Activated CD4-positive, alpha-beta T cell treated with anti-CD3 and anti-CD28 coated beads, Interleukin-10, Interleukin-2, amounts not matched to agents 100 ng/mL and 50 ng/mL, durations not matched to agents 16 hours and 8 hours (primary cell): ENCODE results near the gene FGF4.

Experiments
- DNase-seq: peaks from one replicate; pipeline ENCODE4 v3.0.0-alpha.2; 2020

FGF4 gene

DNA sequence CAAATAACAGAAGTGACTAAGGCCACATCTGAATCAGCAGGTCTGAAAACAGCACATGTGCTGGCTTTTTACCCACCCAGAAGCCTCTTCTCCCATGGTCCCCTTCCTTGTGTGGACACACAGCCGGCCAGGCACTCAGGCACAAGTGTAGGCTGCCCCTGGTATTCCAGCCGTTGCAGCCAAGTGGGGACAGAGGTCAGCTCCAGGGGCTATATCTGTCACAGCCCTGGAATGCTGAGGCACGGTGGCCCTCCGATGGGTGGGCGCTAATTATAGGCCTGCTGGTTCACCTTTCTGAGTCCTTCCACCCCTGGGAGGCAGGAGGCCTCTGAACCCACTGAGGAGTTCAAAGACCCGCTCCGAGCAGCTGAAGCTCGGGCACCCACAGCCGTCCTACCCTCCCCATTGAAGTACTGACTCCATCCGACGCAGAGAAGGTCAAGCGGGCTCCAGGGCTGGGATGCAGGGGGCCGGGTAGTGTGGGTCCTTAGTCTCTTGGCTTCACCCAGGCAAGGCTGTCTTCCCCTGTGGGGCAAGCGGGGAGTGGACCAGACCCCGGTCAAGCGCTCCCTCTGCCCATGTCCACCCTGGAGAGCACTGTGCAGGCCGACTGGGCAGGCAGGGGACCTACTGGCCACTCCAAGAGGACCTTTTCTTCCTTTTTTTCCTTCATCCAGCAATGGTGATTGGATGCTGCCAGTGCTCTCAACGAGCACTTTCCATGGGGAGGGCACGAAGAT, 29.8 kb upstream of the FGF4 start:
- no peak for DNase-seq

DNA sequence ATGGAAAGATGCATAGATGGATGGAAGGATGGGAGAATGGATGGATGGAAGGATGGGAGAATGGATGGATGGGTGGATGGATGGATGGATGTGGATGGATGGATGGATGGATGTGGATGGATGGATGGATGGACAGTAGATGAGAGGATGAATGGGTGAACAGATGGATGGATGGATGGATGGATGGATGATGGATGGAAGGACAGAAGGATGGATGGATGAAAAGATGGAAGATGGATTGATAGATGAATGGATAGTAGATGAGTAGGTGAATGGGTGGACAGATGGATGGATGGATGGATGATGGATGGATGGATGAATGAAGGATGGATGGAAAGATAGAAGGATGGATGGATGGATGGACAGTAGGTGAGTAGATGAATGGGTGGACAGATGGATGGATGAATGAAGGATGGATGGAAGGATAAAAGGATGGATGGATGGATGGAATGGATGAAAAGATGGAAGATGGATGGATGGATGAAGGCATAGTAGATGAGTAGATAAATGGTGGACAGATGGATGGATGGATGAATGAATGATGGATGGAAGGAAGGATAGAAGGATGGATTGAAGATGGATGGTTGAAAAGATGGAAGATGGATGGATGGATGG, 28.6 kb upstream of the FGF4 start:
- no peak for DNase-seq

DNA sequence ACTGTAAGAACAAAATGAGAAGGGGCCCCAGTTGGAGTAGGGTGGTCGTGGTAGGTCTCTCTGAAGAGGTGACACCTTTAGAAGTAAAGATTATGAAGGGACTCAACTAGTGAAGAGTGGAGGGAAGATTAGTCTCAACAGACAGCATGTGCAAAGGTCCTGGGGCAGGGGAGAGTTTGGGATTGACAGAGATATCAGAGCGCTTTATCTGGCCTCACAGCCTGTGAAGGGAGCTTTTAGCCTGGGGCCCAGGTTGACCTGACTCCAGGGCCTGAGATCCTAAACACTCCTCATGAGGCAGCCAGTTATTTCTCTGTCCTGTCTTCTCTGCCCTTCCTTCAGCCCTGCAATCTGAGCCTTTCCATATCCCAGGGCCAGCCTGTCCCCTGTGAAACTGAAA, 27.9 kb upstream of the FGF4 start:
- no peak for DNase-seq

DNA sequence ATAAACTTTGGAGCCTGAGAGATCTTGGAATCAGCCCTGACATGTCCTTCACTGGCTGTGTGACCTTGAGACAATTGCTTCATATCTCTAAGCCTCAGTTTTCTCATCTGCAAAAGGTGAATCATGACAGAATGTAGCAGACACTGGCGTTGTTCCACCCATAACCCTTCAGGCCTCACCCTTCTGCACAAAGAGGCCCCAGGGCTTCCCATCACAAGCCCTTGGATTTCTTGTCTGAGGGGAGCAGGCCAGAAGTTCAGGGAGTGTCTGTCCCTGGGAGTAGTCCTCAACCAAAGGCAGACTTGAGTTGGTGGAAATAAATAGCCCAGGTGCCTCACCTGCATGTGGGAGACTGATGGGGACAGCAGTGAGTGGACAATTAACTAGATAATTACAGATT, 27.4 kb upstream of the FGF4 start:
- DNase-seq, result no peak

DNA sequence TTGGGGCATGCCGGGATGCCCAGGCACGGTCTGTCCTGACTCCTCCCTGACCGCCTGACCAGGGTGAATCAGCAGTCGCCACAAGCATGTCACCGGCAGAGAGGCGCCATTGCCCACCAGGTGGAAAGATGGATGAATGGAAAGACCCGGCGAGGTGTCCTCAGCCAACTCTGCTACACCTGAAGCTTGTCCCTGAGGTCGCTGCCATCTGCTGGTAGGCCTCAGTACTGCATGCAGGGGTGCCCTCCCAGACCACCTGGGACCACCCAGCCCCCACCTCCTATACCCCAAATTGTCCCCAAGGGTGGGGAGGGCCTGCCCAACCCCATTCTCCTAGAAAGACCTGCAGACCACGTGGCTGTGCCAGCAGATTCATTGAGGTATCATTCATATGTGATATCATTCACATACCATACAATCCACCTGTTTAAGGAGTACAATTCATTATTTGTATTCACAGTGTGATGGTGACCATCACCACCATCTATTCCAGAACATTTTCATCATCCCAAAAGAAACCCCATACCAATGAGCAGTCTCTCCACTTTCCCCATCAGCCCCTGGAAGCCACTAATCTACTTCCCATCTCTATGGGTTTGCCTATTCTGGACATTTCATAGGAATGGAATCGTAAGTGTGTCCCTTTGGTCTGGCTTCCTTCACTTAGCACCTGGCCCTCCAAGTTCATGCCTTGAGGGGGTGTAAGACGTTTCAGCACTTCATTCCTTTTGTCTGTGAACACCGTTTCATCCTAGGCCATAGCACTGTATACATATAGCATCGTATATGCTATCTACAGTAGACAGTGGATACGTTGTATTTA, 26.6 kb upstream of the FGF4 start:
- DNase-seq, result peak; percentile 21

DNA sequence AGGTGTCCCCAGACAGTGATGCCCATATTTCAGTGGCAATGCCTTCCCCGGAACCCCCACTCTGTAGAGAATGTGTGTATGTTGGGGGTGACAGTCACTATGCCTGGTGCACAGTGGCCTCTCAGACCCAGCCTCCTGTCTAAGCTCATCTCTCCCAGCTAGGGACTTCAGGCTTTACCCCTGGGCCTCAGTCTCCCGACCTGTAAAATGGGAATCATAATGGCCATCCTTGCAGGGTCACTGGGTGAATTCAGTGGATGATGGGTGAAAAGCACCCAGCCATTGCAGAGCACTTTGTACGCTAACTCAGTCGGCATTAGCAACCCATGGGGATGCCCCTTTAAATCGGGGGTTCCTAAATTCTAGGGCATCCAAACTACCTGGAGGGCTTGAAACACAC, 25.1 kb upstream of the FGF4 start:
- no peak for DNase-seq

DNA sequence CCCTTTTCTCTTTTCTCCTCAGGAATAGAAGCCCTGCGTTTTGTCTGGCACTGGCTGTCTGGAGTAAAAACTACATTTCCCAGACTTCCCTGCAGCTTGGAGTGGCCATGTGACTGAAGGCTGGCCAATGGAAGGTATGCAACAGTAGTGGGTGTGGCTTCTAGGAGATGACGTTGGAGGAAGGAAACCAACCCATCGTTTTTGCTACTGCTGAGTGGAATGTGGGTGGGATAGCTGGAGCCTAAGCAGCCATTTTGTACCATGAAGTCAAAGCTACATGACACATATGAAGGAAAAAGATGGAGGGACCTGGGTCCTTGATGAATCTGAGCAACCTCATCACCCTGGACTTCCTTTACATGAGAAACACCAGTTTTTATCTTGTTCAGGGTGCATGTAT, 24.4 kb upstream of the FGF4 start:
- DNase-seq, result peak; percentile 50

DNA sequence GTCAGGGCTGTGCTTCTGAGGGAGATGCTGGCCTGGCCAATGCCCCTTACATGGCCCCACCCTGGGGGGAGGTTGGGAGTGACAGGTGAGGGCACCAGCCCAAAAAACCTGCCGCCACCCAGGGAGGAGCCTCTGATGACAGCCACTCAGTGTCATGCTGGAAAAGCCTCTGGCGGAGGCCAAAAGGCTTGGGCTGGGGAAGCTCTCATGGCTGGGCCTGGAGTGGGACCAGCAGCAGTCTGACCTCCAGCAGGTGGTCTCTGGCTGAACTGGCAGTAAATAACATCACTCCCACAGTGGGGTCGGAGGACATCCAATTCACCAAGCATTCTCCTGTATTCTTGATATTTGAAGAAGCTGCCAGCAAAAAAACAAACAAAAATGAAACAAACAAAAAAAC, 24.0 kb upstream of the FGF4 start:
- no peak for DNase-seq

DNA sequence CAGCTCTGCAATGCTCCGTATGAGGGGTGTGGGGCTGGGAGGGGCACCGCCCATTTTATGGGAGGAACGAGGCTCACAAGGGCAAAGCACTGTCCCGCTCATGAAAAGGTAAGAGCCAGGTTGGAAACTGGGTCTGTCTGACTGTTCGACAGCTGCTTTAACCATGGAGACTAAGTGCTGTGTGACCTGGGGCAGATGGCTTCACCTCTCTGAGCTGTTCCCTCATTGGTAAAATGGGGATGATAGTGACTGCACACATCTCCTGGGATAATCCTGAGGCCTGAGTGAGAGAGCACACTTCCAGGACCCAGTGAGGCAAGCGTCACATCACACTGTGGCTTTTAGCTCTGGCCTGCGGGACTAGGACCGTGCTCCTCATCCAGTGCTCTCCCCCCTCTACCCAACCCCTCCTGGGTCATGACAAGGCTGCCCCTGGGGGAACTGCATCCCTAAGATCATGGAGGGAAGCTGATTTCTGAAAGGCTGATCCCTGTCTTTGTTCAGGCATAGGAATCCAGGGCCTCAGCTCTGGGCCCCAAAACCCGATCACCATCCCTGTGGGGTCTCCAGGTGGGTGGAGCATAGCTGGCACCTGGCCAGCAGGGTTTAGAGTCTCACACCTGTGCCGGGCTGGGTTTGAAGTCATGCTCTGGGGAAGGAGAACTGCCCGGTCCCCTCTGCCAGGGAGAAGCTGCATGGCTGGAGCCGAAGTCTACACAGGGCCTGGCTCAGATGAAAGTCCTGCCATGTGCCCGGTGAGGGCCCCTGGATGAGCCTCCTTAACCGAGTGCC, 22.8 kb upstream of the FGF4 start:
- DNase-seq, result no peak

DNA sequence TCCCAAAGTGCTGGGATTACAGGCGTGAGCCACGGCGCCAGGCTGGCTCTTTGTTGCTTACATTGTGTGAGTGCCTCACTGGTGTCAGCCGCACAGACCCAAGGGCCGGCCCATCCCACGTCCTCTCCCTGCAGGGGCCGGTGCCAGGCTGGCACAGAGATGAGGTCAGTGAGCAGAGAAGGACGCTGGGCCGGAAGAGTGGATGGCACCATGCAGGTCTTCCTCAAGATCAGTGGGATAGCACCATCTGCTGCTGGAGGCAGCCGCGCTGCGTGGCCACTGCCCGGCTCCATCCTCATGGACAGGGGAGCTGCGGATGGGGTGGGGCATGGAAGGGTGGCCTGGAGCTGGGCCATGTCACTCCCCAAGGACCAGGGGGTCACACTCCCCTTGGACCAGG, 22.0 kb upstream of the FGF4 start:
- DNase-seq, result no peak

DNA sequence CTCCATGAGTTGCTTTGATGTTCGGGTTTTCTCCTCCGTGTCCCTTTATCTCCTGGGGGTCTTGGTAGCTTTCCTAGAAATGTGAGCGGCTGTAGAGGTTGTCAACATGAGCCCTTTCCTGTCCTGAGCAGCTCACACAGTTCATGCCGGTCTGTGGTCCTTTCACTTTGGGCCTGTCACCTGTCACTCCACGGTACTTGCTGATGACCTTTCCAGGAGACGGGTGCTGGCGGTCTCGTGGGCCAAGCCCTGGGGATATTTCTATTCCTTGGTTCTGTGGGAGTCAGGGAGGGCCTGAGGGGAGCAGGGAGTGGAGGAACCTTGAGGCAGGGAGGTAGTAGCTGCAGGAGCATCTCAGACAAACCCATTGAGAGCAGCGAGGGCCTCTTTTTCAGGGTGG, 20.9 kb upstream of the FGF4 start:
- no peak for DNase-seq

DNA sequence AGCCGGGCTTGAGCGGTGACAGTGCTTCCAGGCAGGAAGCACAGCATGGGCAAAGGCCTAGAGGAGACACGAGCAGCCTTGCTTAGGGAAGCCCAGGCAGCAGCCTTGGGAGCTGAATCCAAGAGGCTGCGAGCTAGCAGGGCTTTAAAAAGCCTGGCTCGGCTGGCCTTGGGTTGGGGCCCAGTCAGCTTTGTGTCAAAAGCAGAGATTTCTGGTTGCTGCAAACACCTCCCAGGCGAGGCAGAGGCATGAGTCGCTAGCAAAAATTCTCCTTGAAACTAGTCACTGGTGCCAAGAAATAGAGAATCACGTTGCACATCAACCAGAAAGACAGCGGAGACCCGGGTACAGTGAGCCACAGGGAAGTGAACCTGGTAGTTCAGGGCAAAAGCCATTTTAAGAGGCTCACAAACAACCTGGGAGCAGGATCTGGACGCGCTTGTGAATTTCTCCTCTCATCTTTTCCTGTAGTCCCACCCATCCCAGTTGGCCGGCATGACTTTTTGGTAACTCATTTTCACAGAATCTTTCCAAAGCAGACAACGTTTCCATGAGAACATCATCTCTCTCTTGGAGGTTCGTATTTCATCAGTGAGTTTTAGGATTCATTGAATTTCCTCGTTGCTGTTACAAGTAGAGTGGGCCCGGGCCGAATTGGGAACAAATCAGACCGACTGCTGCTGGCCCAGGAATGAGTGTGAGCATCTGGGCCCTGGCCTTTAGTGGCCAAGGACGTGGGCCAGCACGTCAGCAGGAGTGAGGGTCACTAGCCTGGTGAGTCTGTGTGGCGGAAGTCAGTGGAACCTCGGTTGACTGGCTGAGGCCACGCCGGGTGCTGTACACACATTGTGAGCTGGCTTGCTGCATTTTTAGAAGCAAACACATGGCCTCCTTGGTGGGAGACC, 16.4 kb upstream of the FGF4 start:
- DNase-seq, result no peak

DNA sequence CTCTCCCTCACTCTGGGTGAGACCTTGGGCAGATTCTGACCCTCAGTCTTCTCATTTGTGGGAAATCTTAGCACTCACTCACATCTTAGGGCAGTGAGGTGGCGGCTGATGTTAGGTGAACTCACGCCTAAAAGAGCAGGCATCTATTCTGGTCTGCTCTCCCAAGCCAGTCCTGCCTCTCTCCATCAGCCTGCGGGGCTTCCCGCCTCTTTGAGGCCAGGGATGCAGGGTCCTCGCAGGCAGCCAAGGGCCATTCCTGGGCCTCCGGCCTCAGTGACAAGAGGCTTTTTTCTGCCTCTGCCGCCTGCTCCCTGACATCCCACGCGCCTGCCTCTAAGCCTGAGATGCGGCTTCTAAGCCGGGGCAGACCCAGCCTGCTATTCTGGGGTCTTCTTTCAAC, 13.8 kb upstream of the FGF4 start:
- DNase-seq, result no peak

DNA sequence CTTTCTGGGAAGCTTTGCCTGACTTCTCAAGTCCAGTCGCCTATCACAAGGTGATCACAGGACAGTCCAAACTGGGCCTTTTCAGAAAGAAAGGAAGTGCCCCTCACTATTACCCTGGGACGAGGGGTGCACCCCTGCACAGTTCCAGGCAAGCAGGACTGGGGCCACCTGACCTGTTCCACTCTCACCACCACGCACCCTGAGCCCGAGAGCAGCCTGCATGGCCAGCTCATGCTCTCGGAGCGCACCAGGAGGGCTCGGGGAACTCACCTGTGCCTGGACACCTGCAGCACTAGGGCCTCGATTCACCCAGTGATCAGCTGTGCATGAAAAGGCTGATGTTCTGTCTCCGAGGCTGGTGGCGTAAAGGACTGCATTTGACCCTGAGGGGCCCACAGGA, 12.8 kb upstream of the FGF4 start:
- no peak for DNase-seq

DNA sequence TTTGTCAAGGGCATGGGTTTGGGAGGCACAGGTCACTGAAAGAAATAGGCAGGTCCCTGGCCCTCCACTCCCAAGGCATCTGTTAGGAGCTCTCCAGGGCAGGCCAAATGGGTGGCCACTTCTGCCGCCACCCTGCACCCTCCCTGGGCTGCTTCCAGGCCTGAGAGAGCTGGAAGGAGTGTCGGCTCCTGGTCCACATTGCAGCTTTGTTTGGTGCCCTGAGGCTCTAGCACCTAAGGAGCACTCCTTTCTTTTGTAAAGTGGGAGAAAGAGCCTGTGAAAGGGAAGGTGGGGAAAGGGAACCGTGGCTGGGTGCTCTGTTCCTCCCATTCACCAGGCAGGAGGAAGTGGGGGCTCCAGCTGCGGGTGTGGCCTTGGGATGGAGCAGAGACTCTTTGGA, 12.3 kb upstream of the FGF4 start:
- no peak for DNase-seq

DNA sequence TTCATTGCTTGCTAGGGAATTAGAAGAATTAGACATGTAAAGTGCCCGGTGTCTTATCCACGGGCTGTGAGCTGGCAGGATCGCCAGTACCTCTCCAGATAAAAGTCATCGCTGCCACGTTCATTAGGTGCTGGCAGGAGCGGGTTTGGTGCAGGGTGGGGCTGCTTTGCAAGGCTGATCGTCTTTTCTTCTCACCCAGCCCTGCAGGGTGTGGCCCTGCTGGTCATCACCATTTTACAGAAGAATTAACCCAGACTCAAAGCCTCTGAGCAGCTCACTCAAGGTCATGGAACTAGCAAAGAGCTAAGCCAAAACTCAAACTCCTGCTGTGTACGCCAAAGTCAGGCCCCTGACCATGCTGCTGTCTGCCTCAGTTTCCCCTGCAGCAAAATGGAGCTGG, 6.1 kb upstream of the FGF4 start:
- DNase-seq, result no peak

DNA sequence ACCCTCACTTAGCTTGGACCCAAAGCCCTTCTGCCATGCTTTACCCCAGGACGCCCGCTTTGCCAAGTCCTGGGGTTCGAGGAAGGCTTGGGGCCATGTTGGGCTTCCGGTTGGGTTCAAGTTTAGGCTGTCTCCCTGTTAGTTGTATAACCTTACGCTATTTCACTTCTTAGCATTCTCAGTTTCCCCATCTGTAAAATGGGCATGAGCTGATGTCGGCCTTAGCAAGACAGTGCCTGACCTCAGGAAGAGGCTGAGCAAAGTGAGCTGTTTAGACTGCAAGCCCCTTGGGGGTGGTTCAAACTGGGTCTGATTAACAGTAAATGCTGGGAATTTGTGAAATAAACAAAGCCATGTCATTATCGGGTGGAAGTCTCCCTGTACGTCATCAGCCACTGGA, 3.2 kb upstream of the FGF4 start:
- DNase-seq, result no peak

DNA sequence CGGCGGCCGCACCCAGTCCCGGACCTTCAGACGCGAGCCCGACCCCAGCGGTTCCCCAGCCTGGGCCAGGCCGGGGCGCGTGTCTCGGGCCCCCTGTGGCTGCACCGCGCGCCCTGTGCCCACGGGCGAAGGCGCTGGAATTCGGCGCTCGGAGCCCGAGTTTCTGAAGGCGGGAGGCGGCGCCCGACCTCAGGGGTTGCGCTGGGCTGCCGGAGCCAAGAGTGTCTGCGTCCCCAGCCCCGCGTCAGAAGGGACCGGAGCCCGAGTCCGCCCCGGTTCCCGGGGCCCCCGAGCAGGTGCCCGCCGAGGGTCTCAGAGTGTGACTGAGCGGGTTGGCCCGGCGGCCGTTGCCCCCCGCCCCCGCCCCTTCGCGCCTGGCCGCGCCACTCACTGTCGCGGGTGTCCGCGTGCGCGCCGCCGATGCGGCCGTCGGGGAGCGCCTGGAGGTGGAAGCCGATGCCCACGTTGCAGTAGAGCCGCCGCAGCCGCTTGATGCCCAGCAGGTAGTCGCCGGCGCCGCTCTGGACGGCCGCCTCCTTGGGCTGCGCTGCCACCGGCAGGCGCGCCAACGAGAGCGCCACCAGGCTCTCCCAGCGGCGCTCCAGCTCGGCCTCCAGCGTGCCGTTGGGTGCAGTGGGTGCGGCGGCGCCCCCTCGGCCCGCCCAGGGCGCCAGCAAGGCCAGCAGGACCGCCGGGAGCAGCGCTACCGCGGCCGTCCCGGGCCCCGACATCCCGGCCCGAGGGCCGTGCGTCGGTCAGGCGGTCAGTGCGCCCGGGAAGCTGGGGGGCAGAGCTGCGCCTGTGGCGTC, 583 bp downstream of the FGF4 start:
- DNase-seq, result no peak

DNA sequence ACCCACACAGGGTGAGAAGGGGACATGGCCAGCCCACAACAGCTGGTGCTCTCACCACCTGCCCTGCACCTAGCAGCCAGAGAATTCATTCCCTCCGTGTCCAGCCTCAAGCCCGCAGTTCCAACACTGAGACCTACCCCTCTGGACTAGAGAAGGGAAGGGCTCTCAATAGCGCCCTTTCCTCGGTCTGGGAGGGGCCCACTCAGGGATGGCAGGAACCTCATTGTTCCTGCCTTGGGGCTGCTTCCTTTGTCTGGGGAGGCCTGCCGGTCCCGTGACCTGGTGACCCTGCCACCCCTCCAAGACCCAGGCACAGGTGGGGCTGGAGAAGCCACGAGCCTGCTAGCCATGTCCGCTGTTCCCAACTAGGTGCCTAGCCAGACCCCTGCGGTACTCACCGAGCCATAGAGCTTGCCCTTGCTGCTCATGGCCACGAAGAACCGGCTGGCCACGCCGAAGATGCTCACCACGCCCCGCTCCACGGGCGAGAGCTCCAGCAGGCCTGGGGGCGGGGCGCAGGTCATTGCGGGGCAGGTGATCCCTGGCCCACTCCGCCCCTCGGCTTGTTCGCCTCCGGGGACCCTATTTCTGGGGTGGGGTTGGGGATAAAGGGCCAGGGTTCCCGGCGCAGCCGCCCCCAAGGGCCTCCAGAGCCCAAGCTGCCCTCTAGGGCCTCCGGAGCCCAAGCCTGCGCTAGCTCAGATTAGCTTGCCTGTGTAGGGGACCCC, 1.4 kb downstream of the FGF4 start:
- DNase-seq, result no peak

DNA sequence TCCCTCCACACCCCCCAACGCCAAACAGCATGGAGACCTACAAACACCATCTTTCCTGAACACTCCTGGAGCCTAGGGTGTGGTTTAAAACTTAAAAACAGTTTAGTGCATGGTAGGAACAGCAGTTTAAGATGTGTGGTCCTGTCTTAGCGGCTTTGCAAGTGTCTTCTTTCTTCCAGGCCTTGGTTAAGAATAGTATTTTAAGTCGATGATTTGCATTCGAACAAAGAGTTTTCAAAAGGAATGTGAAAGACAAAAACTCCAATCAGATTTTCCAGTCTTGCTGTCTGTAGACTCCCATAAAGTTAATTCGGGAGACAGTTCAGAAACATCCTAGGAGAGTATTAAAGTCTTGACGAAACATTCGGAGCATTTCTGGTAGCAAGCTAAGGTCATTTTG, 3.7 kb downstream of the FGF4 start:
- DNase-seq, result no peak

DNA sequence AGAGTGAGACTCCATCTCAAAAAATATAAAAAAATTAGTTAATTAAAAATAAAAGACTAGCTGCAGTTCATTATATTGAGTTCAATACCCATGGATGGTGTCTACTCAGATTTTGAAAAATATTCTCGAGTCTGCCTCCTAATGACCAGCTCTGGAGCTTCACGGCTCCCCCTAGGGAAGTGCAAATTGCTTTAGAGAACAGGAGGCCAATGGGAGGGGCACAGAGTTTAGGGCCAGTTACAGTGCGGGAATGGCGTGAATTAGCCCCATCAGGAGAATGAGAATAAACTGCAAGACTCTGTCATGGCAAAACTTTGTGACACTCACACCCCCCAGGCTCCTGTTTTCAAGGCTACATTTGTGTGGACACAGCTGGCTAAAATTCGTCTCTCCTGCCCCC, 4.6 kb downstream of the FGF4 start:
- no peak for DNase-seq
